Measurements from ENCODE around the gene TTC6. TPM values are rescaled to one million over a fixed set of nuclear protein-coding genes. Genes with fewer than 3 reads are reported as not detected.

Gene TTC6
- total RNA-seq, 1 donor = under 0.01 TPM

- Histone ChIP-seq H2AFZ (ENCODE audit: low read length) (no peak overlapping the region), H3K27ac (ENCODE audit: low read depth, low read length) (no peak overlapping the region), H3K79me2 (ENCODE audit: insufficient read depth, low read length) (no peaks in the 10 kb centered on the region), H3K9me3 (ENCODE audit: low read depth, low read length) (no peaks in the 10 kb centered on the region), H3K4me2 (ENCODE audit: insufficient read depth, low read length) (peak overlapping the region; percentile 82), H3K4me1 (ENCODE audit: insufficient read depth, low read length) (no peaks in the 10 kb centered on the region), H3K4me3 (ENCODE audit: insufficient read depth, low read length) (peak overlapping the region; percentile 53), H3K27me3 (ENCODE audit: insufficient read depth, low read length) (peaks cover 89% of the 10 kb centered on the region), H3K36me3 (ENCODE audit: insufficient read depth, low read length) (no peaks in the 10 kb centered on the region), H4K20me1 (ENCODE audit: insufficient read depth, low read length) (no peaks in the 10 kb centered on the region)
- no peak for TF ChIP-seq CTCF (IDR thresholded peaks at IDR 0.05; ENCODE audit: extremely low read depth, low read depth, low read length)
- DNase-seq (ENCODE audit: insufficient read length, low spot score, missing footprints) = peak; percentile 87
Observed at GRCh38 chr14:37595809-37596621, 586 bp downstream of the TTC6 start.

- Histone ChIP-seq H3K27ac (ENCODE audit: low read depth, low read length) (no peak overlapping the region), H2AFZ (ENCODE audit: low read length) (no peak overlapping the region), H3K36me3 (ENCODE audit: insufficient read depth, low read length) (no peaks in the 10 kb centered on the region), H3K4me2 (ENCODE audit: insufficient read depth, low read length) (no peak overlapping the region), H3K4me3 (ENCODE audit: insufficient read depth, low read length) (no peak overlapping the region), H3K9me3 (ENCODE audit: low read depth, low read length) (no peaks in the 10 kb centered on the region), H4K20me1 (ENCODE audit: insufficient read depth, low read length) (no peaks in the 10 kb centered on the region), H3K27me3 (ENCODE audit: insufficient read depth, low read length) (peaks cover 89% of the 10 kb centered on the region), H3K4me1 (ENCODE audit: insufficient read depth, low read length) (no peaks in the 10 kb centered on the region), H3K79me2 (ENCODE audit: insufficient read depth, low read length) (no peaks in the 10 kb centered on the region)
- TF ChIP-seq CTCF (IDR thresholded peaks at IDR 0.05; ENCODE audit: extremely low read depth, low read depth, low read length) = no peak
- peak; percentile 42 for DNase-seq (ENCODE audit: insufficient read length, low spot score, missing footprints)
Observed at GRCh38 chr14:37596790-37597472, 1.5 kb downstream of the TTC6 start.

GRCh38 chr14:37597538-37597913, 2.1 kb downstream of the TTC6 start:
- DNase-seq (ENCODE audit: insufficient read length, low spot score, missing footprints) = peak; percentile 68
- H4K20me1 ChIP-seq (ENCODE audit: insufficient read depth, low read length) = no peaks in the 10 kb centered on the region
- no peak overlapping the region for H3K27ac ChIP-seq (ENCODE audit: low read depth, low read length)
- no peak overlapping the region for H2AFZ ChIP-seq (ENCODE audit: low read length)
- peak; percentile 21 for TF ChIP-seq CTCF (IDR thresholded peaks at IDR 0.05; ENCODE audit: extremely low read depth, low read depth, low read length)
- H3K27me3 ChIP-seq (ENCODE audit: insufficient read depth, low read length) = peaks cover 89% of the 10 kb centered on the region
- H3K79me2 ChIP-seq (ENCODE audit: insufficient read depth, low read length) = no peaks in the 10 kb centered on the region
- H3K9me3 ChIP-seq (ENCODE audit: low read depth, low read length) = no peaks in the 10 kb centered on the region
- H3K36me3 ChIP-seq (ENCODE audit: insufficient read depth, low read length) = no peaks in the 10 kb centered on the region
- H3K4me2 ChIP-seq (ENCODE audit: insufficient read depth, low read length) = no peak overlapping the region
- H3K4me3 ChIP-seq (ENCODE audit: insufficient read depth, low read length) = no peak overlapping the region
- H3K4me1 ChIP-seq (ENCODE audit: insufficient read depth, low read length) = no peaks in the 10 kb centered on the region
